GM21381 (cell line): ENCODE results near the gene TP53I11.
A peak's percentile ranks its signal among the peaks of the same experiment; 100 is the strongest.

ENCODE experiments used
- ATAC-seq: cut with Tn5 transposase; IDR thresholded peaks from one replicate; pipeline ENCODE4 v1.9.1; 2021; ENCODE audit warnings: mild to moderate bottlenecking, moderate library complexity; ENCODE audit not compliant: unreplicated experiment

Gene TP53I11

DNA sequence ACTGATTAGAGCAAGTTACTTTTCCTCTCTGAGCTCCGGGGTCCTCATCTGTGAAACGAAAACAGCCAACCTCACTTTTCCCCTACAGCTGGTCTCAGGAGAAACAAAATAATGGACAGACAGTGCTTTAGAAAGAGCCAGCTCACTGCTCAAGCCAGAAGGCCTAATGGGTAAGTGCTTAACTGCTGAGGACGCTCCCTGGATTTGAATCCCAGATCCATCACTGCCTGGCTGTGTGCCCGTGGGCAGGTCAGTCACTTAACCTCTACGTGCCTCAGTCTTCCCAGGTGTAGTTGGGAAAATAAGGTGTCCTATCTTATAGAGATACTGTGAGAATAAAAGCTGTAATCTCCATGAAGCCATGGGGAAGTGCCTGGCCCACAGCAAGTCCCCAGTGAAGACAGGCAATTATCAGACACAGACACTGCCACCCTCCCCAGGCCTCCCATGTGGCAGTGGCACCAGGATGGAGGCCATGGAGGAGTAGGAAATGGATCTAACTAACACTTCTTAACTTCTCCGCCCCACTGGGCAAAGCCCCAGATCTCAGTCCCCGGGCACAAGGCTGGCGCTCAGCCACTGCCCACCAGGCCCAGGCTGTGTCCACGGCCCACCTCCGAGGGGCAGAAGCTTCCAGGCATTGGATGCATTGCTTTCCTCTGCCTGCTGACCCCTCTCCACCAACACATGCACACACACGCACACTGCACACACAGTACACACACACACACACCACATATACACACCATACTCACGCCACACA is 9.2 kb downstream of the TP53I11 start:
- no peak for ATAC-seq

DNA sequence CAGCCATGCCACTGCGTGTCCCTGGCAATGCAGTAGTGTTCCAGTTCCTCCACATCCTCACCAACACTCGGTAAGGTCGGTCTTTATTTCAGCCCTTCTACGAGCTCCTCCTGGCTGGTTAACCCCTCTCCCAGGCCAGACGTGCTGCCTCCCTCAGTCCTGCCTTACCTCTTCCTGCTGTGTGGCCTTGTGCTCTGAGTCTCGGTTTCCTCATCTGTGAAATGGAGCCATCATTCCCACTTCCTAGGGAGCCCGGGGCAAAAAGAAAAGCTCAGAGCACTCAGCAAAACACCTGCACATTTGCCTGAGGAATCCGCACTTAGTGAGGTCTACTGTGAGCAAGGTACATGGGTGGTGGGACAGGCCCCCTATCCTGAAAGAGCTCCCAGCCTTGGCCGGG is 9.8 kb downstream of the TP53I11 start:
- no peak for ATAC-seq

DNA sequence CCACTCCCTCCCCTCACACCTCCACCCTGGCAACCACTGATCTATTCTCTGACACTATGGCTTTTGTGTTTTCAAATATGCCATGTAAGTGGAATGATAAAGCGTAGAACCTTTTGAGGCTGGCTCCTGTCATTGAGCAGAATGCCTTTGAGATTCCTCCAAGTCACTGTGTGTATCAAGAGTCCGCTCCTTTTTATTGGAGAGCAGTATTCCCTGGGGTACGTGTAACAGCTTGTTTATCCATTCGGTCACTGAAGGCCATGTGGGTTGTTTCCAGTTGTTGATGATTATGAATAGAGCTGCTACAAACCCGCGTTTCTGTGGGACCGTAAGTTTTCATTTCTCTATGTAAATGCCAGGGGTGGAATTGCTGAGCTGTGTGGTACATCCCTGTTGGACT is 10.3 kb downstream of the TP53I11 start:
- ATAC-seq = no peak

DNA sequence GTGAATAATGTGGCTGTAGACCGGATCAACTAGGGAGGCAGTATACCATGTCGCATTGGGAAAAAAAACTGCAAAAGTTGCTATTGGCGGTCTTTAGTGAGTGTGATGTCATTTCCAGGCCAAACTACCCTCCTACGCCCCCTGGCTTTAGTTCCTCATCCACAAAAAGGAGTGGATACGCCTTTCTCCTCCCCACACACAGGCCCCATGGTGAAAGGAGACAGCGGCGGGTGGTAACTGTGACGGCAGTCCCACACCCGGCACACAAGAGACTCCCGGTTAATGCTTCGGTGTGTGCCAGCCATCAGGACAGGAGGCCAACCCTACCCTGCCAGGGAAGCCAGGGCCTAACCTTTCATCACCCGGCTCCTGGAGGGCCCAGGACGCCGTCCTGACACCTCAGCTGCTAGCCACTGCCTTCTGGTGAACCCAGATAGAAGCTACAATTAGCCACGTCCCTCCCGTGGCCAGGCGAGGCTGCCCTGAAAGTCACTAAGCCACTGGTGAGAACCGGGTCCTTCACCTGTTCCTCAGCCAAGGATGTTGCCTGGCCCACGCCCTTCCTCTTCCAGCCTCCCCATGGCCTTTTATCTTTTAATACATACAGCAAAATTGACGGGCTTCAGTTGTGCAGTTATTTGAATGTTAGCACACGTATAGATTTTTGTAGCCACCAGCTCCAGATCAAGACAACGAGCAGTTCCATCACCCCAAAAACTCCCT is 10.8 kb downstream of the TP53I11 start:
- no peak for ATAC-seq

DNA sequence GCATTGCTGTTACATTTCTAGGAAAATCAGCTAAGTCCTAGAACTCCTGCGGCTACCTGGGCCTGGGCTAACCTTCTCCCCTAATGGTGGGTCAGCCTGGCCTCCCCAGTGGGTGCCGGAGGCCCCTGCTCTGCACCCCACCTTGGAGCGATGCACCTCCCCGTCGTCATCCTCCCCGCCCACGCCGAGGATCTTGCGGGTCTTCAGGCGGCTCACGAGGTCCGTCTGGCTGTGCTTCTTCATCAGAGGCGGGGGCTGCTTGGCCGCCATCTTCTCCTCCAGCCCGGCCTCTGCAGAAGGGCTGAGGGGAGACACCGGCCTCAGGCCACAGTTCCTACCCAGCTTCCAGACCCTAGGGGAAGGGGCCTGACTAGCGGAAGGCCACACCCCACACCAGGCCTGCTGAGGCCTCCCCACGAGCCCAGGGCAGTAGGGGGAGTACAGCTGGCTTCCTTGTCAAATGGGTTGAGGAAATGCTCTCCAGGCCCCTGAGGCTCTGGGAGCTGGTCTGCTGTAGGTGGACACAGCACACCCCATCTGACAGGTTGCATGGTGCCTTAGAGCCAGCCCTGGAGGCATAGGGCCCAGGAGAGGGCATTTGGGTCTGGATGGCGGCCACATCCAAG is 12.5 kb downstream of the TP53I11 start:
- ATAC-seq = no peak

DNA sequence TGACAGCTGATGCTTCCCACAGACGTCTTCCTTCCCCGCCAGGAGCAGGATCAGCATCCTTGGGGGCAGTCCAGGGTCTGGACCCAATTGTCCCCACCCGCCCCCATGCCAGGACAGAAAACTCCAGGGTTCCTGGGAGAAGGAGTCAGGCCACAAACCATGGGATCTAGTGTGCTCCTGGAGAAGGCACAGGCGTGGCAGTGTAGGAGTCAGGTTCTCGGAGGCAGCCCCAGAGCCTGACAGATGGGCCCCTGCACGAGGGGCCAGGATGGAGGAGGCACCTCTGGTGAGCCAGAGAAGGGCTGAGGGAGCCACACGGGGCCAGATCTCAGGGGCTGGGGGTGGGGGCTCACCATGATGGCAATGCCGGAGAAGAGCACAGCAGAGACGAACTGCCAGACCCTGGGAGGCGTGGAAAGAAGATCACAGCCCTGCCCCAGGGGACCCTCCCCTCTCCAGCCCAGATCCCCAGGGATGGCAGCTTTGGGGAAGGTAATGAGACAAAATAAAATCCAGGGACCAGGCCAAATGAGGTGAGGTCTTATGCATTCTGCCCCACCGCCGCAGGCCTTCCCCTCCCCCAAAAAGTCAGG is 13.6 kb downstream of the TP53I11 start:
- ATAC-seq = no peak

DNA sequence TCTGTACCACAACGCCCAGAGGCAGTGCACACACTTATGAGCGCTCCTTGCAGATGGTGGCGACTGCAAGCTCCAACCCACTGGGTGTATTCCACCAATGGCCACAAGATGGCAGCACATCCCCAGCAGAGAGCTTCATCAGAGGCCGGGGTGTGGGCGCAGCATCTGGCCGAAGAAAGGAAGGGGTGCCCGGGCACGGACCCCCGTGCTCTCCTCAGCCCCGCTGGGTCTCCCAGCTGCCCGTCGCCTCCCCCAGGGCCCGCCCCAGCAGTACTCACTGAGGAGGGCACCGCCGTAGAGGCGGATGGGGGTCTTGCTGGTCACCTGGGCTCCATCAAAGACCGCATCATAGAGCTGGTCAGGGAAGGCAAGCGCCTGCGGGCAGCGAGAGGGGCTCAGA is 14.2 kb downstream of the TP53I11 start:
- ATAC-seq = peak; percentile 73

DNA sequence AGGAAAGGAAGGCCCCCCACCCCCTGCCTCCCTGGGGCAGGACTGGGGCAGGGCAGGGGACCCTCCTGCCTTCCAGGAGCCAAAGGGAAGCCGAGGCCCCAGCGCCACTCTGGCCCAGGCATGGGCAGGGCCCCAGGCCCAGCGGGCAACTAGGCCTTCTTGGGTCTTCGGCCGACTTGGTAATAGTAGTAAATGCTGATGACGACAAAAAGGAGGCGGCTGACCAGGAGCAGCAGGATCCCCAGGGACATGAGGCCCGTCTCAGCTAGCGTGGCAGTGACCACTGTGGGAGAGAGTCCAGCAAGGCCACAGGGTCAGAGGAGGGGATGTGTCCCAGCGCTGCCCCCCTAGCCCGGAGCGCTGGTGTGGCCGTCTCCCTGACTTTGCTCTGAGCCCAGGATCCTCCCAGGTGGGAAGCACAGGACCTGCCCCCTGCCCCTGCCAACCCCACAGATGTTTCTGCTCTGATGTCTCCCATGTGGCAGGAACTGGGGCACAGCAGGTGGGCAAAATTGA is 15.9 kb downstream of the TP53I11 start:
- ATAC-seq = no peak

DNA sequence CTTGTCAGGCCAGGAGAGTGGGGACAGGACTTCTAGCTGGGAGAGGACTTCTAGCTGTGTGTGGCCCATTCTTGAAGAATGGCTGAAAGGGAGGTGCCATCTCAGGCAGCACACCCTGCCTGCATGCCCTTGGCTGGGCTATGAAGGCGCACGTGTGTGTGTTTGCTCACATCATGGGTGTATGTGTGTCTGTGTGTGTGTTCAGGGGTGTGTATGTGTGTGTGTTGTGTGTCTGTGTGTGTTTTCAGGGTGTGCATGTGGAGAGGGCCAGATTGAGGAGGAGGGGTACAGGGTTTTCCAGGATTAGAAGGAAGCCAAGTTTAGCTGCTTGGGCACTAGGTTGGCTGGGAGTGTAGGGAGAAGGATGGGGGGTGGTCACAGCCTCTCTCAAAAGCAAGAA is 16.6 kb downstream of the TP53I11 start:
- no peak for ATAC-seq

DNA sequence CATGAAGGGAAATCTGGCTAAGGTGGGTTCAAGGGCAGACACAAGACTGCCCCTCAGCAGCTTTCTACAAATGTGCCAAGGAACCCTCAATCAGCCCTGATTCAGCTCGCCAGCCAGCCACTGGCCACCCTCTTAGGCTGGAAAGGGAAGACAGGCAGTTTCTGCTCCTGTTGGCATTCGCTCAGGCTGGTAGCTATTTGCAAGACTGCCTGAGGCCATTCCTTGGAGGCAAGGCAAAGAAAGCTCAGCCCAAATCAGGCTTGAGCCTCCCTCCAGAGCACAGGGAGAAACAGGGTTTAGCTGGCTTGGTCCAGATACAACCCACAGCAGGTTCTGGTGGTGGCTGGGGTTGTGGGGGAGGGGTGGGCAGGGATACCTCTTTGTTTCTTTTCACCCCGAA is 19.2 kb downstream of the TP53I11 start:
- no peak for ATAC-seq

DNA sequence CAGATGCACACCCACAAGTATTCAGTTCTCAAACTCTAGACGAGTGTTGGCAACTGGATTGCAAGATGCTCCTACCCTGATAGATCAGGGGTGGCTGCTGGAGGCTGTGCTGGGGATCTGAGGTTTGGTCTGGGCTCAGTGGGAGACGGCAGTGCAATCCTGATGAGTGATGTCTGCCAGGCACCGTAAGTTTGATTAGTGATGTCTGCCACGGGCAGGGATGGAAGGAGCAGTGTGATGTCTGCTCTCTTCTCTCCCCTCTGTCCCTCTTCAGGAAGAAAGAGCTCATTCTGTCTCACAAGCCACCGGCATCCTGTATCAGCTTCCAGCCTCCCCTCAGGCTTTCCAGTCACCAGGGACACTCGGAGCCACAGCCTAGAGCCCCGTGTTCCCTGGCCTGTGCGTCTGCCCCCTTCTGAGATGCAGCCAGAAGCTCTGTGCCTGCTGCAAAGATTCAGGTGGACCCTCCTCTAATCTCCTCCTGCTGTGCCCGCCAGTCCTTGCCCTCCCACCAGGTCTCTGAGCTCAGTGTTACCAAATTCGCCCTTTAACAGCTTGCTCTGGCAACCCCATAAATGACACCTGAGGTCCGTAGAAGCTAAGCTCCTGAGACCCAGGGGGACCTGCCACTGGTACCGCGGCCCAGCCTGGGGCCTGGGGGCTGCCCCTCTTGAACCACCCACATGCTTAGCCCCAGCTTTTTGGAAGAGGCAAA is 19.9 kb downstream of the TP53I11 start:
- ATAC-seq = no peak

DNA sequence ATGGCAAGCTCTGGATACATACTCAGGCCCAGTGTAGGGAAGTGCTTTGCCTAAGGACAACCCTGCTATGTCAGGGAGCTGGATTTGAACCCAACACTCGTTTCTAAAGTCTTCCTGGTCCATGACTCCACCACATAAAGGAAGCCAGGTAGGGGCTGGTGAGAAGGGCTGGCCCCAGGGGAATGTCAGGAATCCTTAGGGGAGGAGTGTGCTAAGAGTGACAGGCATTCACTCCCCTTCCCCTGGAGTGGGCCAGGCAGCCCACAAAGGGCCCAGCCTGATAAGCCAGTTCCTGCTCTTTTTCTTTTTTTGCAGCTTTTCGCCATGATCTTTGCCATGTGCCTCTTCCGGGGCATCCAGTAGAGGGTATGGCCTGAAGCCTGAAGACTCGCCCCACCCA is 21.9 kb downstream of the TP53I11 start:
- no peak for ATAC-seq

DNA sequence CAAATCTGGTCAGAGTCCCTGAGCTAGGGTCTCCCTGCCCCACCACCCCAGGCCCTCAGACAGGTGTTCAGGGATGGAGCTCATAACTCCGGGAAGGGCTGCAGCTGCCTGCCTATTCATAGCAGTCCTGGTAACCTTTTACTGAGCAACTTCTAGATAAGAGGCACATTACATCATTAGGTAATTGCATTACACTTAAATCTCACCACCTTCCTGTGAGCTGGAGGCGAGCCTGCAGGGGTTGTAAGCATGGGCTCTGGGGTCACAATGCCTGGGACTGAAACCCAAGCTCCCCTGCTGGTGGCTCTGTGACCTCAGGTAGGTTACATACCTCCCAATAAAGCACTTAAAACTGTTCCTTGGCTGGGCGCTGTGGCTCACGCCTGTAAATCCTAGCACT is 22.5 kb downstream of the TP53I11 start:
- ATAC-seq = no peak

DNA sequence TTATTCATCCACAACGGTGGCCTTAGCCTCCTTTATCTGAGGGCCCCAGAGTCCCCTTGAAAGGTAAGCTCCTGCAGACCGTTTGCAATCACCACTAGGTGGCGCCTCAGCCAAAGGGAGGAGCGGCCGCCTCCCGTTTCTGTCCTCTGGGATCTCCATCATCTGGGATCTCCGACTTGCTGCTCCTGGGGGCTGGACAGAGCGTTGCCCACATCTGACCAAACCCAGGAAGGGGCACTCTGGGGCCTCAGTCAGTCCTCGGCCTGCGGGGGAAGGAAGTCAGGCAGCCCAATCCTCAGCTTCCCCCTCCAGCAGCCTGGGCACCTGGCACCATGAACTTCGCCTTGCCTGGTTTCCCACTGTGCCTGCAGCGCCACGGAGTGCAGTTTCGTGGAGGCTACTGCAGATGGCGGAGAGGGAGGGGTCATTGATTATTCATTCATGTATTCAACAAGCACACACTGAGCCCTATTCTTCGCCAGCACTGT is 23.5 kb downstream of the TP53I11 start:
- ATAC-seq = no peak

DNA sequence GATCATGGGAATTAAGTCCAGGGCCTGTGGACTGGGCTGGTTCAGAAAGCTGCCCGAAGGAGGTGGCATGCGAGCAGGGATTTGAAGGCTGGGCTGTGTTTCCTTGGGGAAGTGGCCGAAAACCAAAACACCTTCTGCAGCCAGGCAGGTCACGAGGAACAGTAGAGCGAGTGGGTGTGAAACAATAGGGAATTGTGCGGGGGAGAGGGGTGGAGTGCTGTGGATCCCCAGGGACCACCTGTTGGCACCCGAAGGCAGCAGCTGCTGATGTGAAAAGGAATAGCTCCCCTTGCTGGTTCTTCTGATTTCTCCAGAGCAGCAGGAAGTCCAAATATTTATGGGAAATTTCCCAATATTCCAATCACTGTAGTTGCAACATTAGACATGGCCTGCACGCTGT is 24.6 kb downstream of the TP53I11 start:
- ATAC-seq = no peak

DNA sequence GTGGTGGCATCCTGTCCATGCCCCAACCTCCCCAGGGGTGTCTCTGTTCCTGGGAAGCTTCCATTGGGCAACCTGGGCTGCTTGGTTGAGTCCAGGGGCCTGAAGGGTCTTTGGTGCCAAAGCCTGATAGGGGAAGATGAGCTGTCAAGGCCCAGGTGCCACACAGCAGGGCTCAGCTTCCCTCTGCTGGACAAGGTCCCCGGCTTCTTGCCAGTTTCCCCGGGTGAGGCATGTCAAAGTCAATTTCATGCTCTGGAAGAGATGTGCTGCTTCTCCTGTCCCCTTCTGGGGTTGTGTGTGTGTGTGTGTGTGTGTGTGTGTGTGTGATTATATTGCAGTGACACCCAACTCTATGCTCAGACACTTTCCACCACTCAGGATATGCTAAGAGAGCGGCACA is 26.9 kb downstream of the TP53I11 start:
- ATAC-seq = no peak

DNA sequence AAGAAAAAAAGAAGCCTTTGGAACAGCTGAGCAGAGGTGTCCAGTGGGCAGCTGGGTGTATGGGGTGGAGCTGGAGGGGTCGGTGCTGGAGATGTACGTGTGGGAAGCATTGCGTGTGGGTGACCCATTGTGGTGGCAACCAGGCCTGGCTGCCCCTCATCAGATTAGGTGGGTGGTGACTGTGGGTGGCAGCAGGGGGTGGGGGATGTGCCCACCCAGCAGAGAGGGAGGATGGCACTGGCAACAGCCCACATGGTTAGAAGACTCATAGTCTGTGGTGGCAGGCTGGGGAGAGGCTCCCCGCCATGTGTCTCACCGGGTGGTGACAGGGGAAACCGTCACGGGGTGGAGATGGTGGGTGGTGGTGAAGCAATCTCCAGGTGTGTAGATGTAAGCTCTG is 27.6 kb downstream of the TP53I11 start:
- no peak for ATAC-seq

DNA sequence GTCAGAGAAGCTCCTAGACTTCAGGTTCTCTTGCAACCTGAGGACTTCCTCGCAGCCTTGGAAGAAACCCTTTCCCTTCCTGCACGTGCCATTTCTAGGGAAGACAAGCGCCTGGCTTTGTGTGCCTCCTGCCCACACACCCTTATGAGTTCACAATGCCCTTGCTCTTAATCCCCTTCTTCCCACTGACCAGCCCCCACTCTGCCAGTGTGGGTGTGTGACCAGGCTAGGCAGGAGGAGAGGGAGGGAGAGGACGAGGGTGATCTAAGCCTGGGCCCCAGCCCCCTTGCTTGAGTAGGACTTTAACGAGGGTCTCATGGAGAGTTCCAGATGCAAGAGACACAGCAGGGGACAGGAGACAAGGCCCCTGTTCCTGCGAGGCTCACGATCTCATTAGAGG is 30.2 kb downstream of the TP53I11 start:
- ATAC-seq = no peak

DNA sequence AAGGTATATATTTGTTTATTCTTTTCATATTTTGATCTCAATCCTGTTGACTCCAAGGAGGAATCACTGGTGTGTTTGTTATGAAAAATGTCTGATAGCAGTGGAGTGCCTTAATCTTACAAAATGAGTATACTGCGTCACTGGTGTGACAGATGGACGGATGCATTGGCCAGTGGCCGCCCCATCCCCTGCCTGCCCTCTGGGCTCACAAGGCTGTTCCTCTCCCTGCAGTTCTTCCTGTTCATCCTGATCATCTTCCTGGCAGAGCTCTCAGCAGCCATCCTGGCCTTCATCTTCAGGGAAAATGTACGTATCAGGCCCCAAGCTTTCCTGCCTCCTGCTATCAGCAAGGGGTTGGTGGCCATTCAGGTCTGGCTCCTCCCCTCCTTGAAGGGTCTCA is 32.9 kb downstream of the TP53I11 start:
- no peak for ATAC-seq

DNA sequence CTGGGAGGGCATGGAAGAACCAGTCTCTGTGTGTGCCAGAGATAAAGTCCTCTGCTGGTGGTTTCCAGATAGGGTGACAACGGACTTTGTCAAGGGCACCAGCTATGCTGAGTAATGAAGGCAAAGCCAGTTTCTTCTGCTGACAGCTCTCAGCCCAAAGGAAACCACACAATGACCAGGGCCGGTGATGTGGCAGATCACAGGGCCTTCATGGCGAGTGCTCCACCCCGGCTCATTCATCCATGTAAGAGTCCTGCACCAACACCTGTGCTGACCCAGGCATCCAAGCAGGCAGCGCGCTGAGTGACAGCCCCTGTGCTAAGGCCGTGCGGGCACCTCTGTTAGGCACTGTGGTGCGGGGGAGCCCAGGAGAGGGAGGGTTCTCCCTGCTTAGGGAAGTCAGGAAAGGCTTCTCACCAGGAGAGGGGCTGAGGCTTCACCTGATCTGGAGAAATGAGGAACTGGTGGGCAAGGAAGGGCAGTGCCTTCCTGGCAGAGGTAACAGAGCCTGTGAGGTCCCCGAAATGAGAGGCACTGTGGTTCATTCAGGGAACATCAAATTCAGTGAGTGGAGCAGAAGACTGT is 33.8 kb downstream of the TP53I11 start:
- ATAC-seq = no peak
